Thyroid gland (tissue), 4 donors: ENCODE data around the gene RNFT2.

Experiments
- POLR2A ChIP-seq, 2 donors: fragments of 450-650 bp; IDR thresholded peaks; one replicate each; pipeline ENCODE4 v1.6.1; 2017; ENCODE audit warnings: antibody characterized with exemption in 2 of 2, mild to moderate bottlenecking in 2 of 2, moderate library complexity in 1 of 2
- TF ChIP-seq, protein P1 (sequence below), 6 experiments: fragments of 200-600 bp in 3 of 6; fragments of 450-650 bp in 3 of 6; sonication (generic) in 3 of 6; IDR thresholded peaks; one replicate each; pipeline ENCODE4 v1.5.1; 2016 to 2019; ENCODE audit warnings: antibody characterized with exemption in 6 of 6, mild to moderate bottlenecking in 2 of 6, inconsistent platforms in 1 of 6, moderate library complexity in 1 of 6

DNA sequence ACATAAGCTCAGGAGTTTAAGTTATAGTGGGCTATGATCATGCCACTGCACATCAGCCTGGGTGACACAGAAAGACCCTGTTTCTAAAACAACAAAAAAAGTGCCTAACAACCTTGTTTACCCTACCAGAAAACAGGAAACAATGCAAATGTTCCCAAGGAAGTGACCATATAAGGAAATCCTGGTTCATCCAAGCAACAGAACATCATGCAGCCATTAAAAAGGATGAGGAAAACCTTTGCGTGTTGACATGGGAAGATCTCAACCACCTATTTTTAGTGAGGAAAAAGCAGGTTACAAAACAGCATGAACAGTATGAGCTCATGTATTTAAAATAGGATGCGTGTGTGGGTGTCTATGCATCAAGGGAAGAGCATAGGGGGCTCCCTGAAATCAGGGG is 129.4 kb downstream of the RNFT2 start:
- TF ChIP-seq, protein P1, sequence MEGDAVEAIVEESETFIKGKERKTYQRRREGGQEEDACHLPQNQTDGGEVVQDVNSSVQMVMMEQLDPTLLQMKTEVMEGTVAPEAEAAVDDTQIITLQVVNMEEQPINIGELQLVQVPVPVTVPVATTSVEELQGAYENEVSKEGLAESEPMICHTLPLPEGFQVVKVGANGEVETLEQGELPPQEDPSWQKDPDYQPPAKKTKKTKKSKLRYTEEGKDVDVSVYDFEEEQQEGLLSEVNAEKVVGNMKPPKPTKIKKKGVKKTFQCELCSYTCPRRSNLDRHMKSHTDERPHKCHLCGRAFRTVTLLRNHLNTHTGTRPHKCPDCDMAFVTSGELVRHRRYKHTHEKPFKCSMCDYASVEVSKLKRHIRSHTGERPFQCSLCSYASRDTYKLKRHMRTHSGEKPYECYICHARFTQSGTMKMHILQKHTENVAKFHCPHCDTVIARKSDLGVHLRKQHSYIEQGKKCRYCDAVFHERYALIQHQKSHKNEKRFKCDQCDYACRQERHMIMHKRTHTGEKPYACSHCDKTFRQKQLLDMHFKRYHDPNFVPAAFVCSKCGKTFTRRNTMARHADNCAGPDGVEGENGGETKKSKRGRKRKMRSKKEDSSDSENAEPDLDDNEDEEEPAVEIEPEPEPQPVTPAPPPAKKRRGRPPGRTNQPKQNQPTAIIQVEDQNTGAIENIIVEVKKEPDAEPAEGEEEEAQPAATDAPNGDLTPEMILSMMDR (IDR thresholded peaks at IDR 0.05) = no peak
- TF ChIP-seq POLR2A (IDR thresholded peaks at IDR 0.05) = no peak
